GM12878 (cell line): Measurements from ENCODE around the gene SPAG16. TPM values are rescaled to one million over a fixed set of nuclear protein-coding genes. Genes with fewer than 3 reads are reported as not detected.

Experiments
- ATAC-seq: fragments of 200-7000 bp; cut with Tn5 transposase; 3 replicates; pipeline ENCODE4 v1.9.1; 2020; ENCODE audit warnings: mild to moderate bottlenecking, moderate library complexity
- BruUV-seq: library from RNA; stranded (reverse); fragments of 400-500 nt; replicated peaks from 2 replicates; lab custom pipeline; 2021; lab: Mats Ljungman, UMichigan
- CTCF ChIA-PET: fragments of 300-600 bp; sonication (Branson Sonifier 250); formaldehyde crosslinking; extraction: SDS; loops from one replicate; lab custom pipeline; 2021; ENCODE audit warnings: inconsistent platforms; lab: Yijun Ruan, JAX
- POLR2A ChIA-PET: fragments of 350-600 bp; formaldehyde crosslinking; extraction: SDS; loops from one replicate; lab custom pipeline; 2021; ENCODE audit warnings: inconsistent platforms; lab: Charles Lee
- RAD21 ChIA-PET: fragments of 300-600 bp; sonication (Branson Sonifier 250); formaldehyde crosslinking; loops from one replicate; lab custom pipeline; 2023; ENCODE audit warnings: antibody characterized with exemption; ENCODE audit not compliant: unreplicated experiment; lab: Charles Lee
- SMC1A ChIA-PET: fragments of 300-600 bp; sonication (Branson Sonifier 250); formaldehyde crosslinking; loops from one replicate; lab custom pipeline; 2023; ENCODE audit not compliant: unreplicated experiment, uncharacterized antibody; lab: Charles Lee
- DNase-seq: peaks from one replicate; pipeline ENCODE4 v3.0.0-alpha.2; 2011; ENCODE audit warnings: low read depth, low spot score
- FAIRE-seq: peaks from 3 replicates; lab custom pipeline; 2011; peaks lifted over from hg19 to GRCh38; lab: Jason Lieb, UNC
- H2AFZ ChIP-seq: 2 replicates; pipeline ENCODE4 v1.6.0; 2011; ENCODE audit warnings: low read depth, low read length, control low read depth; ENCODE audit not compliant: control insufficient read depth
- H3K27ac ChIP-seq: 2 replicates; pipeline ENCODE4 v1.5.1; 2011; ENCODE audit warnings: control low read depth; ENCODE audit not compliant: control insufficient read depth, insufficient read depth
- H3K27me3 ChIP-seq, 2 experiments: replicated peaks in 1 of 2; 2 replicates each; pipeline versions ENCODE4 v1.6.0 to v1.6.1; 2011; ENCODE audit warnings: low read length in 1 of 2; ENCODE audit not compliant: control insufficient read depth in 2 of 2, insufficient read depth in 2 of 2
- H3K36me3 ChIP-seq, 2 experiments: 2 replicates each; pipeline ENCODE4 v1.5.1; 2011; ENCODE audit warnings: low read length in 1 of 2; ENCODE audit not compliant: control insufficient read depth in 2 of 2, insufficient read depth in 2 of 2
- H3K4me1 ChIP-seq: 2 replicates; pipeline ENCODE4 v1.6.1; 2011; ENCODE audit warnings: mild to moderate bottlenecking, low read length, moderate library complexity, mixed read lengths; ENCODE audit not compliant: control insufficient read depth, insufficient read depth
- H3K4me2 ChIP-seq: 2 replicates; pipeline ENCODE4 v1.6.0; 2011; ENCODE audit warnings: control low read depth; ENCODE audit not compliant: control insufficient read depth, insufficient read depth
- H3K4me3 ChIP-seq: fragments of 200-600 bp; sonication (generic); 2 replicates; pipeline ENCODE4 v1.5.1; 2016
- H3K79me2 ChIP-seq: 2 replicates; pipeline ENCODE4 v1.6.0; 2011; ENCODE audit warnings: low read length; ENCODE audit not compliant: control insufficient read depth, insufficient read depth
- H3K9ac ChIP-seq: 2 replicates; pipeline ENCODE4 v1.8.0; 2011; ENCODE audit warnings: low read length, control low read depth, mixed read lengths; ENCODE audit not compliant: control insufficient read depth, insufficient read depth
- H3K9me3 ChIP-seq: replicated peaks from 3 replicates; pipeline ENCODE4 v1.5.1; 2011; ENCODE audit warnings: mild to moderate bottlenecking, low read length; ENCODE audit not compliant: control insufficient read depth, insufficient read depth
- H4K20me1 ChIP-seq: 2 replicates; pipeline ENCODE4 v1.6.0; 2011; ENCODE audit not compliant: control insufficient read depth, insufficient read depth
- MXI1 ChIP-seq: fragments of 150-350 bp; IDR thresholded peaks from 2 replicates; pipeline ENCODE4 v1.6.1; 2011; ENCODE audit warnings: low read depth, mild to moderate bottlenecking, inconsistent platforms, low read length, improper control_type of control experiment
- NFYA ChIP-seq: IDR thresholded peaks from 2 replicates; pipeline ENCODE4 v1.6.1; 2011; ENCODE audit warnings: low read depth, mild to moderate bottlenecking, low read length, improper control_type of control experiment, borderline replicate concordance
- POLR2AphosphoS2 ChIP-seq: IDR thresholded peaks from 2 replicates; pipeline ENCODE4 v1.6.1; 2011; ENCODE audit warnings: low read depth, mild to moderate bottlenecking, low read length, improper control_type of control experiment, moderate library complexity
- RELB ChIP-seq: fragments of 450-650 bp; IDR thresholded peaks from 2 replicates; pipeline ENCODE4 v1.6.1; 2017; ENCODE audit warnings: low read depth, mild to moderate bottlenecking, moderate library complexity
- ZNF217 ChIP-seq: fragments of 450-650 bp; IDR thresholded peaks from 2 replicates; pipeline ENCODE4 v1.6.1; 2017; ENCODE audit warnings: antibody characterized with exemption, mild to moderate bottlenecking
- ZNF384 ChIP-seq: IDR thresholded peaks from 2 replicates; pipeline ENCODE4 v1.6.1; 2012; ENCODE audit warnings: low read depth, mild to moderate bottlenecking, low read length, improper control_type of control experiment, borderline replicate concordance
- ZNF687 ChIP-seq: fragments of 450-650 bp; IDR thresholded peaks from 2 replicates; pipeline ENCODE4 v1.6.1; 2017; ENCODE audit warnings: mild to moderate bottlenecking, moderate library complexity
- WGBS: methylation state at CpG from one replicate; pipeline ENCODE4 v1.1.6; 2016; ENCODE audit warnings: low lambda C conversion rate; ENCODE audit not compliant: insufficient replicate concordance, insufficient coverage; ENCODE audit errors: missing lambda C conversion rate; 5-methylcytosine and 5-hydroxymethylcytosine counted together
- in situ Hi-C: fragments of 300-500 bp; cut with MboI; formaldehyde crosslinking; loops from 9 replicates; pipeline ENCODE4 v1.14.3; 2018; ENCODE audit warnings: mixed read lengths
- intact Hi-C: fragments of 100-400 bp; cut with micrococcal nuclease; formaldehyde crosslinking; loops from one replicate; pipeline ENCODE4 v1.14.2; 2022; ENCODE audit not compliant: unreplicated experiment
- polyA plus RNA-seq, 11 experiments: library from polyadenylated mRNA; depleted of rRNA in 4 of 11; unstranded in 6 of 11; stranded (reverse) in 5 of 11; fragments of >200 nt; fragmentation: Nextera tagmentation in 4 of 11; fragmentation: Illumina TruSeq in 1 of 11; extraction: Ambion mirVana in 4 of 11; extraction: Trizol in 1 of 11; gene quantifications; 1 replicate in 1 of 11; 2 replicates in 10 of 11; pipeline versions ENCODE4 v1.2.1 to v1.2.3, GENCODE V29; 2011 to 2016; ENCODE audit warnings: inconsistent platforms in 2 of 11, missing spikeins in 2 of 11, low read depth in 1 of 11
- total RNA-seq, 4 experiments: library from RNA; depleted of rRNA in 3 of 4; stranded (reverse); fragments of >200 nt in 3 of 4; fragmentation: Illumina TruSeq in 1 of 4; extraction: Trizol in 1 of 4; gene quantifications; 2 replicates each; pipeline versions ENCODE4 v1.2.1 to v1.2.3, GENCODE V29; 2013 to 2021
- TF ChIP-seq, protein P1 (sequence below): IDR thresholded peaks from 2 replicates; pipeline ENCODE4 v1.6.1; 2012; ENCODE audit warnings: improper control_type of control experiment, low read depth, low read length; ENCODE audit not compliant: insufficient replicate concordance
- TF ChIP-seq, protein P2 (sequence below): IDR thresholded peaks from 2 replicates; pipeline ENCODE4 v1.6.1; 2011; ENCODE audit warnings: low read depth, mild to moderate bottlenecking, low read length, moderate library complexity, borderline replicate concordance; ENCODE audit errors: extremely low read depth

Gene SPAG16
- total and polyA plus RNA-seq, 10 of the 15 experiments (the other 5 are each of a cell fraction or from before 2014, with no cell fraction given), result 6.0 to 25.0 (median 15.2) TPM

DNA sequence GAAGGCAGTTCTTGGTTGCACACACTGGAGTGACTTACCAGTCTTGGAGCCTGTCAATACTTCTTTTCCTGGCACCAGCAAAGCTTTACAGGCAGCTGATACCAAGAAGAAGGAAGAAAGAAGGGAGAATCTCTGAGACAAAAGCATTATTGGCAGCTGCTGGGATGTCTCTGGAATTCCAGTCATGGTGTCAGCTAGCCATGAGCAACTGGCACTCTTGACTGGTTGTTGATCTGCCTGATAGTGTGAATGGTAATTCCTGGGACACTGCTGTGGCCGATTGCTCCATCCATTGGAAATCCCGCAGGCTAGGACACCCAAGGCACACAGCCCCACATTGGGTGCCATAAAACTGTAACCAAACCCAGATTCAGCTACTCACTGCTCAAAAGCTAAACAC, 17.8 kb upstream of the SPAG16 start (continued):
- TF ChIP-seq, protein P1, sequence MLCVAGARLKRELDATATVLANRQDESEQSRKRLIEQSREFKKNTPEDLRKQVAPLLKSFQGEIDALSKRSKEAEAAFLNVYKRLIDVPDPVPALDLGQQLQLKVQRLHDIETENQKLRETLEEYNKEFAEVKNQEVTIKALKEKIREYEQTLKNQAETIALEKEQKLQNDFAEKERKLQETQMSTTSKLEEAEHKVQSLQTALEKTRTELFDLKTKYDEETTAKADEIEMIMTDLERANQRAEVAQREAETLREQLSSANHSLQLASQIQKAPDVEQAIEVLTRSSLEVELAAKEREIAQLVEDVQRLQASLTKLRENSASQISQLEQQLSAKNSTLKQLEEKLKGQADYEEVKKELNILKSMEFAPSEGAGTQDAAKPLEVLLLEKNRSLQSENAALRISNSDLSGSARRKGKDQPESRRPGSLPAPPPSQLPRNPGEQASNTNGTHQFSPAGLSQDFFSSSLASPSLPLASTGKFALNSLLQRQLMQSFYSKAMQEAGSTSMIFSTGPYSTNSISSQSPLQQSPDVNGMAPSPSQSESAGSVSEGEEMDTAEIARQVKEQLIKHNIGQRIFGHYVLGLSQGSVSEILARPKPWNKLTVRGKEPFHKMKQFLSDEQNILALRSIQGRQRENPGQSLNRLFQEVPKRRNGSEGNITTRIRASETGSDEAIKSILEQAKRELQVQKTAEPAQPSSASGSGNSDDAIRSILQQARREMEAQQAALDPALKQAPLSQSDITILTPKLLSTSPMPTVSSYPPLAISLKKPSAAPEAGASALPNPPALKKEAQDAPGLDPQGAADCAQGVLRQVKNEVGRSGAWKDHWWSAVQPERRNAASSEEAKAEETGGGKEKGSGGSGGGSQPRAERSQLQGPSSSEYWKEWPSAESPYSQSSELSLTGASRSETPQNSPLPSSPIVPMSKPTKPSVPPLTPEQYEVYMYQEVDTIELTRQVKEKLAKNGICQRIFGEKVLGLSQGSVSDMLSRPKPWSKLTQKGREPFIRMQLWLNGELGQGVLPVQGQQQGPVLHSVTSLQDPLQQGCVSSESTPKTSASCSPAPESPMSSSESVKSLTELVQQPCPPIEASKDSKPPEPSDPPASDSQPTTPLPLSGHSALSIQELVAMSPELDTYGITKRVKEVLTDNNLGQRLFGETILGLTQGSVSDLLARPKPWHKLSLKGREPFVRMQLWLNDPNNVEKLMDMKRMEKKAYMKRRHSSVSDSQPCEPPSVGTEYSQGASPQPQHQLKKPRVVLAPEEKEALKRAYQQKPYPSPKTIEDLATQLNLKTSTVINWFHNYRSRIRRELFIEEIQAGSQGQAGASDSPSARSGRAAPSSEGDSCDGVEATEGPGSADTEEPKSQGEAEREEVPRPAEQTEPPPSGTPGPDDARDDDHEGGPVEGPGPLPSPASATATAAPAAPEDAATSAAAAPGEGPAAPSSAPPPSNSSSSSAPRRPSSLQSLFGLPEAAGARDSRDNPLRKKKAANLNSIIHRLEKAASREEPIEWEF, result no peak
- TF ChIP-seq POLR2AphosphoS2, result no peak

- Histone ChIP-seq H2AFZ (no peak overlapping the region), H3K4me1 (no peaks in the 10 kb centered on the region), H3K9ac (no peak overlapping the region), H3K27ac (no peak overlapping the region), H4K20me1 (no peaks in the 10 kb centered on the region), H3K79me2 (no peaks in the 10 kb centered on the region), H3K27me3 (no peaks in the 10 kb centered on the region), H3K4me2 (no peak overlapping the region), H3K4me3 (no peak overlapping the region), H3K36me3 (no peaks in the 10 kb centered on the region), H3K9me3 (no peaks in the 10 kb centered on the region)
- ChIA-PET SMC1A (no interaction called here), RAD21 (no interaction called here), CTCF (interaction anchor here (0.7 kb wide), 1 partner anchor 500 kb away, joined by 3 read pairs; no protein-coding TSS in a partner anchor), POLR2A (no interaction called here)
- BruUV-seq, result no TSS peak
- in situ Hi-C loops, result no loop called here
- intact Hi-C loops, result no loop called here
- no peak for DNase-seq
- WGBS, result 39% methylated on average over 1 of the region's 1 CpG
- no peak for FAIRE-seq
- no peak for ATAC-seq
- no peak for TF ChIP-seq ZNF384
- TF ChIP-seq, protein P2, sequence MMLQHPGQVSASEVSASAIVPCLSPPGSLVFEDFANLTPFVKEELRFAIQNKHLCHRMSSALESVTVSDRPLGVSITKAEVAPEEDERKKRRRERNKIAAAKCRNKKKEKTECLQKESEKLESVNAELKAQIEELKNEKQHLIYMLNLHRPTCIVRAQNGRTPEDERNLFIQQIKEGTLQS, result no peak
- no peak for TF ChIP-seq ZNF217
- TF ChIP-seq NFYA, result no peak
- TF ChIP-seq MXI1, result no peak
- TF ChIP-seq ZNF687, result no peak
- no peak for TF ChIP-seq RELB
Observed at GRCh38 chr2:213271947-213272346, 12.3 kb upstream of the SPAG16 start.
